Suprapubic skin (tissue), 4 donors: ENCODE data around the gene CLIC3. TPM values are rescaled to one million over a fixed set of nuclear protein-coding genes. Genes with fewer than 3 reads are reported as not detected.

Experiments
- DNase-seq, 2 donors: peaks; one replicate each; pipeline ENCODE4 v3.0.0-alpha.2; 2019; ENCODE audit warnings: low spot score in 2 of 2
- H3K27ac ChIP-seq: fragments of 200-600 bp; sonication (generic); one replicate; pipeline ENCODE4 v1.5.1; 2019
- H3K27me3 ChIP-seq: fragments of 200-600 bp; sonication (generic); one replicate; pipeline ENCODE4 v1.5.1; 2019
- H3K36me3 ChIP-seq: fragments of 200-600 bp; sonication (generic); one replicate; pipeline ENCODE4 v1.5.1; 2019
- H3K4me1 ChIP-seq: fragments of 200-600 bp; sonication (generic); one replicate; pipeline ENCODE4 v1.5.1; 2019
- H3K4me3 ChIP-seq: fragments of 200-600 bp; sonication (generic); one replicate; pipeline ENCODE4 v1.5.1; 2019; ENCODE audit warnings: mild to moderate bottlenecking
- H3K9me3 ChIP-seq: fragments of 200-600 bp; sonication (generic); one replicate; pipeline ENCODE4 v1.5.1; 2019
- EP300 ChIP-seq: sonication (generic); formaldehyde crosslinking; IDR thresholded peaks from one replicate; pipeline ENCODE4 v1.6.1; 2017; ENCODE audit warnings: antibody characterized with exemption
- POLR2A ChIP-seq, 2 donors: fragments of 450-650 bp; IDR thresholded peaks; one replicate each; pipeline ENCODE4 v1.6.1; 2017; ENCODE audit warnings: antibody characterized with exemption in 2 of 2, mild to moderate bottlenecking in 2 of 2, moderate library complexity in 2 of 2
- POLR2AphosphoS5 ChIP-seq, 3 donors: sonication (generic); formaldehyde crosslinking; IDR thresholded peaks; one replicate each; pipeline ENCODE4 v1.6.1; 2017; ENCODE audit warnings: antibody characterized with exemption in 3 of 3
- WGBS: methylation state at CpG from one replicate; pipeline ENCODE4 v1.1.5; 2018; 5-methylcytosine and 5-hydroxymethylcytosine counted together
- total RNA-seq, 4 donors: library from RNA; depleted of rRNA; stranded (reverse); fragments of >200 nt; gene quantifications; one replicate each; pipeline ENCODE4 v1.1.0, GENCODE V29; 2016
- TF ChIP-seq, protein P1 (sequence below), 2 donors: fragments of 200-600 bp in 1 of 2; fragments of 450-650 bp in 1 of 2; sonication (generic) in 1 of 2; IDR thresholded peaks; one replicate each; pipeline ENCODE4 v1.5.1; 2016 to 2019; ENCODE audit warnings: antibody characterized with exemption in 2 of 2, mild to moderate bottlenecking in 1 of 2, moderate library complexity in 1 of 2

Gene CLIC3
- total RNA-seq, 4 donors from 2014 or later: 20.6 to 159 (median 130) TPM

DNA sequence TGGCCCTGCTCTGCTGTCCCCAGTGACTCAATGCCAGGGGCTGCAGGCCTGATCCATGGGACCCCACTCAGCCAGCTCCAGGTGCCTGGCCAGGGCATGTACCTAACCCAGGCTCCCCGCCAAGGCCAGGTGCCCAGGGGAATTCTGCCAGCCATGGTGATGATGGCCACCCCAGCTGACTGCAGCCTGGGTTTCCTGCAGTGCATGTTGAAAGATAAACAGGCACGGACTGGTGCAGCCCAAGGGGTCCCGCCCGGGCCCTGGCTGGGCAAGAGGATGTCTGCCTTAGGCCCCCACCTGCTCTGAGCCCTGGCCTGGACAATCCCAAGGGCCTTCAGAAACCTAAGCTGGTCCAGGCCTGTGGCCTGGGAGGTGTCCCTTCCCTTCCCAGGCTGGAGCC lies 30.5 kb upstream of the CLIC3 start:
- no CpG with 5 or more reads among the region's 4 CpGs for WGBS
- no peak overlapping the region for H3K27ac ChIP-seq
- H3K4me1 ChIP-seq: peaks cover 48% of the 10 kb centered on the region

DNA sequence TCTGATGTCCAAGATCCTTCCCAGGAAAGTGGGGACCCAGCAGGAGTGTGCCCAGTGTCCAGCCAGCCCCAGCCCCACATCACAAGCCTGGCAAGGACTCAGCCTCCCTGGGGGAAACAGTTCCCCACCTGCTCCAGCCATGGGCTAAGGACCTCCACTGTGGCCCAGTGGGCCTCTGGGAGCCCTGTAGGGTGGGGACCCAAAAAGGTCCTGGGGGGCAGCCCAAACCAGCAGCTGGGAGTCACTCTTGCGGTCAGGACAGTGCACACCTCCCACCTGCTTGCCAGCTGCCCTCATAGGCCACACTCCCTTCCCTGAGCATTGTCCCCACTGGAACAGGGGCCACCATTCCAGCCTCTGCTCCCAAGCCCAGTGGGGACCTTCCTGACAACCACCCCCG lies 30.0 kb upstream of the CLIC3 start:
- Histone ChIP-seq H3K36me3 (no peaks in the 10 kb centered on the region), H3K27ac (no peak overlapping the region), H3K27me3 (no peaks in the 10 kb centered on the region), H3K9me3 (no peaks in the 10 kb centered on the region), H3K4me3 (no peak overlapping the region), H3K4me1 (peaks cover 45% of the 10 kb centered on the region)
- WGBS: 100% methylated on average over 1 of the region's 2 CpGs
- DNase-seq: no peak
- TF ChIP-seq POLR2AphosphoS5 (IDR thresholded peaks at IDR 0.05) (no peak), EP300 (no peak), POLR2A (IDR thresholded peaks at IDR 0.05) (no peak)
- TF ChIP-seq, protein P1, sequence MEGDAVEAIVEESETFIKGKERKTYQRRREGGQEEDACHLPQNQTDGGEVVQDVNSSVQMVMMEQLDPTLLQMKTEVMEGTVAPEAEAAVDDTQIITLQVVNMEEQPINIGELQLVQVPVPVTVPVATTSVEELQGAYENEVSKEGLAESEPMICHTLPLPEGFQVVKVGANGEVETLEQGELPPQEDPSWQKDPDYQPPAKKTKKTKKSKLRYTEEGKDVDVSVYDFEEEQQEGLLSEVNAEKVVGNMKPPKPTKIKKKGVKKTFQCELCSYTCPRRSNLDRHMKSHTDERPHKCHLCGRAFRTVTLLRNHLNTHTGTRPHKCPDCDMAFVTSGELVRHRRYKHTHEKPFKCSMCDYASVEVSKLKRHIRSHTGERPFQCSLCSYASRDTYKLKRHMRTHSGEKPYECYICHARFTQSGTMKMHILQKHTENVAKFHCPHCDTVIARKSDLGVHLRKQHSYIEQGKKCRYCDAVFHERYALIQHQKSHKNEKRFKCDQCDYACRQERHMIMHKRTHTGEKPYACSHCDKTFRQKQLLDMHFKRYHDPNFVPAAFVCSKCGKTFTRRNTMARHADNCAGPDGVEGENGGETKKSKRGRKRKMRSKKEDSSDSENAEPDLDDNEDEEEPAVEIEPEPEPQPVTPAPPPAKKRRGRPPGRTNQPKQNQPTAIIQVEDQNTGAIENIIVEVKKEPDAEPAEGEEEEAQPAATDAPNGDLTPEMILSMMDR (IDR thresholded peaks at IDR 0.05): no peak

More for the DNA sequence above, 30.5 kb upstream of the CLIC3 start:
- TF ChIP-seq, protein P1 (IDR thresholded peaks at IDR 0.05): no peak
- TF ChIP-seq EP300 (no peak), POLR2AphosphoS5 (IDR thresholded peaks at IDR 0.05) (no peak), POLR2A (IDR thresholded peaks at IDR 0.05) (no peak)
- DNase-seq: no peak
- H3K36me3 ChIP-seq: no peaks in the 10 kb centered on the region
- H3K9me3 ChIP-seq: no peaks in the 10 kb centered on the region
- H3K27me3 ChIP-seq: no peaks in the 10 kb centered on the region
- peak overlapping the region; percentile 66 for H3K4me3 ChIP-seq

DNA sequence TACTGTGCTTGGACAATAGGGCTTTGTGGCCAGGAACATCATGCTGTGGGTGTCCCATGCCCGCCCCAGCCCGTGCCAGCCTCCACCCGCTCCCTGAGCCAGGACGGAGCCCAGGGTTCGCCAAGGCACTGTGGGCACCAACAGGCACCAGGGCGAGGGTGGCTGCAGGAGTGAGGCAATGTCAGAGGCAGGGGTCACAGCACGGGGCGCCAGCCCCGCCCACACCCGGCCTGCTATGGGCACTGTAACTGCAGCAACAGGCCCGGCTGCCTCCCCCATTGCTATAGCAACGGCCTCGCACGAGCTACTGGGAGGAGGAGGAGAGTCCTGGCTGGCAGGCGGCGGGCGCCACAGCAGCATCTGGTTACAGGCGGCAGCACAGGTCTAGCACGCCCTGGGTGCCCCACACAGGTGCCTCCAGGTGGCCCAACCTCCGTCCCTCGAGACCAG lies 29.2 kb upstream of the CLIC3 start:
- Histone ChIP-seq H3K27ac (no peak overlapping the region), H3K4me1 (peaks cover 41% of the 10 kb centered on the region), H3K9me3 (no peaks in the 10 kb centered on the region), H3K4me3 (no peak overlapping the region), H3K36me3 (peaks cover 2% of the 10 kb centered on the region), H3K27me3 (no peaks in the 10 kb centered on the region)
- TF ChIP-seq POLR2A (IDR thresholded peaks at IDR 0.05) (no peak), POLR2AphosphoS5 (IDR thresholded peaks at IDR 0.05) (no peak), EP300 (no peak)
- TF ChIP-seq, protein P1 (IDR thresholded peaks at IDR 0.05): no peak
- whole genome bisulfite sequencing: 18% methylated on average over 9 of the region's 21 CpGs
- no peak for DNase-seq

DNA sequence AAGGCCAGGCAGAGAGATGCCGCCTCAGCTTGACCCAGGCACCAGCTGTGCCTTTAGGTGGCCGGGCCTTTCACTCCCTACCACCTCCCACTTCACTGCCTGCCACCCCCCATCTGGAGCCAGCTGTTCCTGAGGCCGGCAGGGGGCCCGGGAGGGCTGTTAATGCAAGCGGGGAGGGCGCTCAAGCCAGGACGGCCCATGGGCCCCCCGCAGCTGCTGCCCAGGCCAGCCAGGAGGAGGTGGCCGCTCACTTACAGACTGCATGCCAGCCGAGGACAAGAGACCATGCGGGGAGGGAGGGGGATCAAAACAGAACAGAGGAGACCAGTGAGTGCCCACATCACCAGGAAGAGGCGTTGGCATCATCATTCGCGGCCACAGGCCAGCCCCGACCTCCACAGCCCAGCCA lies 27.2 kb upstream of the CLIC3 start:
- Histone ChIP-seq H3K4me1 (peaks cover 27% of the 10 kb centered on the region), H3K36me3 (peaks cover 10% of the 10 kb centered on the region), H3K9me3 (no peaks in the 10 kb centered on the region), H3K27ac (no peak overlapping the region), H3K27me3 (no peaks in the 10 kb centered on the region), H3K4me3 (no peak overlapping the region)
- DNase-seq: no peak
- WGBS: 83% methylated on average over 15 of the region's 15 CpGs
- no peak for TF ChIP-seq POLR2A (IDR thresholded peaks at IDR 0.05)
- TF ChIP-seq, protein P1 (IDR thresholded peaks at IDR 0.05): no peak
- TF ChIP-seq POLR2AphosphoS5 (IDR thresholded peaks at IDR 0.05): no peak
- TF ChIP-seq EP300: no peak

DNA sequence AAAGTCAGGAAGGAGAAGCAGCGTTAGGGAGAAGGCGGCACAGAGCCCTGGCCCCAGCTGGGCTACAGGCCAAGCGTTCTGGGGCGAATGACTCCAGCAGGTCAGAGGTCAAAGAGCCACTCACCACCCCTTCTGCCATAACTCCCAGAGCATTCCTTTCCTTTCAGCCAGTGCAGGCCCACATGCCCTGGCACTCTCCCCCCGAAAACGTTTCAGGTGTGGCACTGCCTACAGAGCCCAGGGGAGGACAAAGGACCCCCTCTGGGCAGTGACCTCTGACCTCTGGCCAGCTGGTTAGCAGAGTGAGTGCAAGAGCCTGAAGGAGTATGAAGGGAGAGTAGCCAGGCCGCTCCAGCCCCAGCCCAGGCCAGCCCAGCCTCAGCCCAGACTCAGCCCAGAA lies 26.8 kb upstream of the CLIC3 start:
- H3K4me3 ChIP-seq: no peak overlapping the region
- no peaks in the 10 kb centered on the region for H3K9me3 ChIP-seq
- peaks cover 24% of the 10 kb centered on the region for H3K4me1 ChIP-seq
- H3K27ac ChIP-seq: no peak overlapping the region
- no peak for DNase-seq
- peaks cover 12% of the 10 kb centered on the region for H3K36me3 ChIP-seq
- TF ChIP-seq EP300 (no peak), POLR2A (IDR thresholded peaks at IDR 0.05) (no peak), POLR2AphosphoS5 (IDR thresholded peaks at IDR 0.05) (no peak)
- TF ChIP-seq, protein P1 (IDR thresholded peaks at IDR 0.05): no peak
- 75% methylated on average over 6 of the region's 7 CpGs for WGBS
- H3K27me3 ChIP-seq: no peaks in the 10 kb centered on the region
